ENCODE data around the gene MAGEC1. TPM values are rescaled to one million over a fixed set of nuclear protein-coding genes. Genes with fewer than 3 reads are reported as not detected.
"Not testable (repeated sequence)": the region's sequence is repeated elsewhere in the genome, so short reads cannot be mapped to it uniquely, and the experiment has no call there.

The MAGEC1 gene, protein sequence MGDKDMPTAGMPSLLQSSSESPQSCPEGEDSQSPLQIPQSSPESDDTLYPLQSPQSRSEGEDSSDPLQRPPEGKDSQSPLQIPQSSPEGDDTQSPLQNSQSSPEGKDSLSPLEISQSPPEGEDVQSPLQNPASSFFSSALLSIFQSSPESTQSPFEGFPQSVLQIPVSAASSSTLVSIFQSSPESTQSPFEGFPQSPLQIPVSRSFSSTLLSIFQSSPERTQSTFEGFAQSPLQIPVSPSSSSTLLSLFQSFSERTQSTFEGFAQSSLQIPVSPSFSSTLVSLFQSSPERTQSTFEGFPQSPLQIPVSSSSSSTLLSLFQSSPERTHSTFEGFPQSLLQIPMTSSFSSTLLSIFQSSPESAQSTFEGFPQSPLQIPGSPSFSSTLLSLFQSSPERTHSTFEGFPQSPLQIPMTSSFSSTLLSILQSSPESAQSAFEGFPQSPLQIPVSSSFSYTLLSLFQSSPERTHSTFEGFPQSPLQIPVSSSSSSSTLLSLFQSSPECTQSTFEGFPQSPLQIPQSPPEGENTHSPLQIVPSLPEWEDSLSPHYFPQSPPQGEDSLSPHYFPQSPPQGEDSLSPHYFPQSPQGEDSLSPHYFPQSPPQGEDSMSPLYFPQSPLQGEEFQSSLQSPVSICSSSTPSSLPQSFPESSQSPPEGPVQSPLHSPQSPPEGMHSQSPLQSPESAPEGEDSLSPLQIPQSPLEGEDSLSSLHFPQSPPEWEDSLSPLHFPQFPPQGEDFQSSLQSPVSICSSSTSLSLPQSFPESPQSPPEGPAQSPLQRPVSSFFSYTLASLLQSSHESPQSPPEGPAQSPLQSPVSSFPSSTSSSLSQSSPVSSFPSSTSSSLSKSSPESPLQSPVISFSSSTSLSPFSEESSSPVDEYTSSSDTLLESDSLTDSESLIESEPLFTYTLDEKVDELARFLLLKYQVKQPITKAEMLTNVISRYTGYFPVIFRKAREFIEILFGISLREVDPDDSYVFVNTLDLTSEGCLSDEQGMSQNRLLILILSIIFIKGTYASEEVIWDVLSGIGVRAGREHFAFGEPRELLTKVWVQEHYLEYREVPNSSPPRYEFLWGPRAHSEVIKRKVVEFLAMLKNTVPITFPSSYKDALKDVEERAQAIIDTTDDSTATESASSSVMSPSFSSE
- not detected for total RNA-seq

DNA sequence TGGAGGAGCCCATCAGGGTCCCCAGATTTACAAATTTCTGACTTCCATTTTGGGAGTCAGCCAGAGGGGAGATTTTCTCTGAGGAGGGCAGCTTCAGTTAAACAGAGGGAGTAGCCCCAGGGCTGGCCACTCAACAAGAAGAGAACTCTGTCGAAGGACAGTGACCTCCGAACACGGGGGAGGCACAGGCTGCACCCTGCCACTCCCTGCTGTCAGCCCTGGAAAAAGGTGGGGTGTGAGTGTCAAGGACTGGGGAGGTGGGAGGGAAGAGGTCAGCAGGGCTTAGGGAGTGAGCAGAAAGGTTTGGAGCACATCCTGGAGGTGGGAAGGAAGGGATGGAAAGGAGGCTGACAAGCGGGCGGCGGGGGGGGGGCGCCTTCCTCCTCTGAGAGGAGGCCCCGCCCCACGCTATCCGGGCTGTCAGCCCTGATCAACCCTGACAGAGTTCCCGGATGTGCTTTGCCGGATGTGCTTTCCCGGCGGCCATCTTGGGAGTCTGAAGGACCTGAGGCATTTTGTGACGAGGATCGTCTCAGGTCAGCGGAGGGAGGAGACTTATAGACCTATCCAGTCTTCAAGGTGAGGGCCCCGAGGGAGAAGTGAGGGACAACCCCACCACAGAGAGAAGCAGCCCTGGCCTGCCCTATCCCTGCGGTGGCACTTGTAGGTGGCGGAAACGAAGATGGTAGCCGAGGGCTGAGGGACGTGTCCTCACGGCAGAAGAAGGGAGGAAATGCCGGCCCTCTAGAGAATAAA lies at the start of gene MAGEC1:
Gene MAGEC1 (plus strand): TSS at position 495 of the 756 bp plus-strand sequence. CDS start 1,179 bp downstream, outside the sequence.
- intact Hi-C loops (cut with DNase I; ENCODE audit: low total_unique reads): no loop called here
- Histone ChIP-seq H3K4me1 (no peaks in the 10 kb centered on the region), H3K36me3 (no peaks in the 10 kb centered on the region), H3K27me3 (peaks cover 0 to 54% of the 10 kb centered on the region in 2 donors), H3K27ac (no peak within 1 kb of the TSS), H3K4me3 (no peak within 1 kb of the TSS), H3K9me3 (peaks cover 0 to 11% of the 10 kb centered on the region in 2 donors)
- no peak for DNase-seq (ENCODE audit: low spot score in 2 of 2)
- TF ChIP-seq POLR2AphosphoS5 (IDR thresholded peaks at IDR 0.05) (no peak), POLR2A (IDR thresholded peaks at IDR 0.05) (no peak)
- TF ChIP-seq, protein P1, sequence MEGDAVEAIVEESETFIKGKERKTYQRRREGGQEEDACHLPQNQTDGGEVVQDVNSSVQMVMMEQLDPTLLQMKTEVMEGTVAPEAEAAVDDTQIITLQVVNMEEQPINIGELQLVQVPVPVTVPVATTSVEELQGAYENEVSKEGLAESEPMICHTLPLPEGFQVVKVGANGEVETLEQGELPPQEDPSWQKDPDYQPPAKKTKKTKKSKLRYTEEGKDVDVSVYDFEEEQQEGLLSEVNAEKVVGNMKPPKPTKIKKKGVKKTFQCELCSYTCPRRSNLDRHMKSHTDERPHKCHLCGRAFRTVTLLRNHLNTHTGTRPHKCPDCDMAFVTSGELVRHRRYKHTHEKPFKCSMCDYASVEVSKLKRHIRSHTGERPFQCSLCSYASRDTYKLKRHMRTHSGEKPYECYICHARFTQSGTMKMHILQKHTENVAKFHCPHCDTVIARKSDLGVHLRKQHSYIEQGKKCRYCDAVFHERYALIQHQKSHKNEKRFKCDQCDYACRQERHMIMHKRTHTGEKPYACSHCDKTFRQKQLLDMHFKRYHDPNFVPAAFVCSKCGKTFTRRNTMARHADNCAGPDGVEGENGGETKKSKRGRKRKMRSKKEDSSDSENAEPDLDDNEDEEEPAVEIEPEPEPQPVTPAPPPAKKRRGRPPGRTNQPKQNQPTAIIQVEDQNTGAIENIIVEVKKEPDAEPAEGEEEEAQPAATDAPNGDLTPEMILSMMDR (IDR thresholded peaks at IDR 0.05): no peak

DNA sequence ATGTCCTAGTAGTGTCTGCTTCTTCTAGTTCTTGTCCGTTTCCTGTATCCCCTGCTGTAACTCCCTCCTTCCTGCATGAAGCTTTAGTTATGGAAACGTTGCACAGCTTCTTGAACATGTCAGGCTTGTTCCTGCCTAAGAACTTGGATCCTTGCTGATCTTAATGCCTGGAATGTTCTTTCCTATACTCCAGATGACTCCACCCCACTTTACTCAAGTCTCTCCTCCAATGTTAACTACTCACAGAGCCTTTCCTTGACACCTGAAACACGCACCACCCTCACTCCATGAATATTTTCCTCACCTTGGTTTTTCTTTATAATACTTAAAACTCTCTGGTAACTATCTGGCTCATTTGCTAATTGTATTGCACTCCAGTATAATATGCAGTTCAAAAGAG lies 46.2 kb upstream of the MAGEC1 start:
- H3K27ac ChIP-seq: no peak overlapping the region
- intact Hi-C loops (cut with DNase I; ENCODE audit: low total_unique reads): no loop called here
- H3K27me3 ChIP-seq: peaks cover 0 to 6% of the 10 kb centered on the region in 2 donors
- DNase-seq (ENCODE audit: low spot score in 2 of 2): no peak
- H3K4me3 ChIP-seq: no peak overlapping the region
- peaks cover 0 to 4% of the 10 kb centered on the region in 2 donors for H3K9me3 ChIP-seq
- H3K4me1 ChIP-seq: no peaks in the 10 kb centered on the region
- TF ChIP-seq POLR2AphosphoS5 (IDR thresholded peaks at IDR 0.05) (no peak), POLR2A (IDR thresholded peaks at IDR 0.05) (no peak)
- TF ChIP-seq, protein P1 (IDR thresholded peaks at IDR 0.05): no peak
- no peaks in the 10 kb centered on the region for H3K36me3 ChIP-seq

GRCh38 chrX:141879616-141880015 lies 24.1 kb upstream of the MAGEC1 start:
- no peaks in the 10 kb centered on the region for H3K9me3 ChIP-seq
- H3K27ac ChIP-seq: no peak overlapping the region
- no peaks in the 10 kb centered on the region for H3K4me1 ChIP-seq
- H3K4me3 ChIP-seq: no peak overlapping the region
- DNase-seq (ENCODE audit: low spot score in 2 of 2): no peak
- TF ChIP-seq POLR2A (IDR thresholded peaks at IDR 0.05) (no peak), POLR2AphosphoS5 (IDR thresholded peaks at IDR 0.05) (no peak)
- TF ChIP-seq, protein P1 (IDR thresholded peaks at IDR 0.05): no peak
- H3K27me3 ChIP-seq: peaks cover 0 to 25% of the 10 kb centered on the region in 2 donors
- no peaks in the 10 kb centered on the region for H3K36me3 ChIP-seq
- intact Hi-C loops (cut with DNase I; ENCODE audit: low total_unique reads): no loop called here

DNA sequence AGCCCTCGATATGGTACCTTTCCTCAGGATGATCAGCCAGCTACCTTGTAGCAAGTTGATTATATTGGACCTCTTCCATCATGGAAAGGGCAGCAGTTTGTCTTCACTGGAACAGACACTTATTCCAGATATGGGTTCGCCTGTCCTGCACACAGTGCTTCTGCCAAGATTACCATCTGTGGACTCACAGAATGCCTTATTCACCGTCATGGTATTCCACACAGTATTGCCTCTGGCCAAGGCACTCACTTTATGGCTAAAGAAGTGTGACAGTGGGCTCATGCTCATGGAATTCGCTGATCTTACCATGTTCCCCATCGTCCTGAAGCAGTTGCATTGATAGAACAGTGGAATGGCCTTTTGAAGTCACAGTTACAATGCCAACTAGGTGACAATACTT lies 14.9 kb upstream of the MAGEC1 start:
- H3K4me1 ChIP-seq; H3K9me3 ChIP-seq; intact Hi-C loops (cut with DNase I; ENCODE audit: low total_unique reads); DNase-seq (ENCODE audit: low spot score in 2 of 2); H3K27ac ChIP-seq; H3K4me3 ChIP-seq; H3K27me3 ChIP-seq; H3K36me3 ChIP-seq: not testable (repeated sequence)

GRCh38 chrX:141894733-141895132 lies 9.0 kb upstream of the MAGEC1 start:
- TF ChIP-seq POLR2A (IDR thresholded peaks at IDR 0.05) (no peak), POLR2AphosphoS5 (IDR thresholded peaks at IDR 0.05) (no peak)
- TF ChIP-seq, protein P1 (IDR thresholded peaks at IDR 0.05): no peak
- H3K27me3 ChIP-seq: peaks cover 0 to 4% of the 10 kb centered on the region in 2 donors
- no peak overlapping the region for H3K27ac ChIP-seq
- no peaks in the 10 kb centered on the region for H3K36me3 ChIP-seq
- H3K4me3 ChIP-seq: no peak overlapping the region
- H3K4me1 ChIP-seq: no peaks in the 10 kb centered on the region
- H3K9me3 ChIP-seq: no peaks in the 10 kb centered on the region
- intact Hi-C loops (cut with DNase I; ENCODE audit: low total_unique reads): no loop called here
- DNase-seq (ENCODE audit: low spot score in 2 of 2): no peak

Measured in breast epithelium (tissue), 4 donors.